Stimulated activated CD4-positive, alpha-beta T cell treated with anti-CD3 and anti-CD28 coated beads, Interleukin-1b, Interleukin-23, amount 100 ng/mL, for 24 hours (primary cell): ENCODE results near the gene PRND.
"Not testable (repeated sequence)": the region's sequence is repeated elsewhere in the genome, so short reads cannot be mapped to it uniquely, and the experiment has no call there.

Experiments used
- DNase-seq, 4 experiments: peaks; one replicate each; pipeline ENCODE4 v3.0.0-alpha.2; 2020; ENCODE audit warnings: low read depth in 4 of 4, low spot score in 1 of 4

Gene PRND

GRCh38 chr20:4736875-4737274 is 15.2 kb downstream of the PRND start:
- no peak for DNase-seq

DNA sequence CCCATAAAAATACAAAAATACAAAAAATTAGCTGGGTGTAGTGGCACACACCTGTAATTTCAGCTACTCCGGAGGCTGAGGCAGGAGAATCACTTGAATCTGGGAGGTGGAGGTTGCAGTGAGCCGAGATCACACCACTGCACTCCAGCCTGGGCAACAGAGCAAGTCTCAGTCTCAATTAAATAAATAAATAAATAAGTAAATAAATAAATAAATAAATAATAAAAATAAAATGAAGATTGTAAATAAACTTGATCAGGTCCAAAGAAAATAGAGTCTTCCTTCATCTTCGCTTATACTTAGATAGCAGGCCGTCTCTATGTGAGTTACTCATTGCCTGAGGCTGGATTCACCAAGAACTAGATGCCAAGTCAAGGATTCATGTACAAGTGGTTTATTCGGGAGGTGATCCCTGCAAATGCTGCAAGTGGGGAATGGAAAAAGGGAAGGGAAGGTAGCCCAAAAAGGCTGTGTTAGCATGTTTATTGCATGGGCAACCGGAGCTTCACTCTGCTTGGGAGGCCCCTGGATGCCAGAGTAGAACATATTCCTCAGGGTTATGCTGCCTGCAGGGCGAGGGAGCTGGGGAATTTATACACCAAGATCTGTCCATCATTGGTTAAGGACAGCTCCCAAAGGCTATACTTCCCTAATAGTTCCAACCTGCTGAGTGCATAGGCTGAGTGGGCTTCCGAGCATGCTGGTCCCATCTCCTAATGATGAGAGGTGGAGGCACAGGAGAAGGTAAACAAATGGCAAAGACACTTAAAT is 16.3 kb downstream of the PRND start:
- DNase-seq = no peak

DNA sequence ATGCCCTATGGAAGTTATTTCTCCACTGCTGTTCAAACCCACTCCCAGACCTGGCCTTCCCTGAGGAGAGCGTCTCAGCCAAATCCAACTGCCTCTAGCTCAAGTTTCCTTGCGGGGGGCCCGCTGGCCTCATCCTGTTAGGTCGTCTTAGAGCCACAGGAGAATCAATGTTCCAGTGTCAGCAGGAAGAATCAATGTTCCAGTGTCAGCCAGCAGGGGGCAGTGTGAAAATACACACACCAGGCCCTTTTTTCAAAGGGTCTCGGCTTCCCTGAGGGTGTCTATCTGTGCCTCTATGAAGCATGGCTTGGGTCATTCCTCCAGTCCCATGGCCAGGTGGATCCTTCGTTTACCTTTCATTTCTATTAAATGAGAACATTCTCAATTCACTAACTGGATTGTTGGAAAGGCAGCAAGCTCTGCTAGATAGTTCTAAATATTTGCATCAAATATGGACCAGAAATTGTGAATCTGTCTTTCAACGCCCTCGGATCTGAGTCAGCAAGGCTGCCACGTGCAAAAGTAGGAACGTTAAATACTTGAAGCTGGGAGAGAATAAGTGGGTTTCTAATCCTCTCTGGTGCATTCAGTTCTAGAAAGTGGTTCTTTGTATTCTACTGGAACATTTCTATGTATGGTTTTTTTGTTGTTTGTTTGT is 19.2 kb downstream of the PRND start:
- DNase-seq = peak; percentile 46 to 57 (median 51)

DNA sequence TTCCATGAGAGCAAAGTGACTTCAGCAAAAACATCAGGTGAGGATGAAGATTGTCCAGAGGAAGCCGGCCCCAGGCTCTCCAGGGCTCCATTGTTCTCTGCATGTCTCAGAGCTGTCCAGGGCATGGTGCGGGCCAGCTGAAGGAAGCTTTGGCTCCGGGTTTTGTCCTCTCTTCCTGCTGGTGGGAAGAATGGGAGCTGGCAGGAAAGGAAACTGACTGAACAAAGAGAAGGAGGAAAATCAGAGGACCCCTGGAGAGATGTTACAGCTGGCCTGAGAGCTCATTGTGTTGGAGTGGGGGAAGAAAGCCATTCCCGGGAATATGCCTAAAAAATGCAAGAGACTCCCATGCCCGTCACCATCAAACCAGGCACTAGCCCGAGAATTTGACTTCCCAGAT is 27.1 kb downstream of the PRND start:
- DNase-seq = no peak

DNA sequence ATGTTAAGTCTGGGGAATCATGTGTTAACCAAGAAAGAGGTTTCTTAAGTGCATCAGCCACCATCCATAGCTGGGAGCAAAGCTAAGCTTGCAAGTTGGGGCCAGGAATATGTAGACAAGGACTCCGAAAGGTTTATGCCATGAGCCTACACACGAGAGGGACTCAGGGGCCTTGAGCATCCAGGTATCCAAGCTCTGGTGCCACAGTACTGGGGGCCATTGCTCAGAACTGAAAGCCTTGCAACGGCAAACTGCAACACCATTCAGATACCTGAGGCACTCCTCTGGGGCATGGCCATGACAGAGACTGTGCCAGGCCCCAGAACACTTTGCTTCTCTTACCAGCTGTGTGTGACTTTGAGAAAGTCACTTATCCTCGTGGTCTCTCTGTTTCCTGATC is 27.6 kb downstream of the PRND start:
- DNase-seq = no peak

GRCh38 chr20:4750381-4750780 is 28.7 kb downstream of the PRND start:
- no peak for DNase-seq

- peak in 2 of 4 experiments; percentile 8 to 40 for DNase-seq
Observed at GRCh38 chr20:4759100-4759884, 37.6 kb downstream of the PRND start.

DNA sequence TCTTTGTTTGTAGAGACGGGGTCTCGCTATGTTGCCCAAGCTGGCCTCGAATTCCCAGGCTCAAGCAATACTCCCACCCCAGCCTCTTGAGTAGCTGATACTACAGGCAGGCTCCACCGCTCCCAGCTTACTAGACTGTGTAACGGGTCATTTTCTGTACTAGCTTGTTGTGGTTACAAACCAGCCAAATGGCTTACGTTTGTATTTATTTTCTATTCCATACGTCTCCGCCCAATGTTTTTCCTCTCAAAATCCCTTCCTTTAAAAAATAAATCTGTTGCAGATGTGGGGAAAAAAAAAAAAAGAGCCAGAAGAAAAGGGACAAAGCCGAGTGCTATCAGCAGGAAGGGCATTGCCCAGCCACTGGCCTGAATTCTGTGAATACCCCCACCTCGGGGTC is 41.6 kb downstream of the PRND start:
- no peak for DNase-seq

DNA sequence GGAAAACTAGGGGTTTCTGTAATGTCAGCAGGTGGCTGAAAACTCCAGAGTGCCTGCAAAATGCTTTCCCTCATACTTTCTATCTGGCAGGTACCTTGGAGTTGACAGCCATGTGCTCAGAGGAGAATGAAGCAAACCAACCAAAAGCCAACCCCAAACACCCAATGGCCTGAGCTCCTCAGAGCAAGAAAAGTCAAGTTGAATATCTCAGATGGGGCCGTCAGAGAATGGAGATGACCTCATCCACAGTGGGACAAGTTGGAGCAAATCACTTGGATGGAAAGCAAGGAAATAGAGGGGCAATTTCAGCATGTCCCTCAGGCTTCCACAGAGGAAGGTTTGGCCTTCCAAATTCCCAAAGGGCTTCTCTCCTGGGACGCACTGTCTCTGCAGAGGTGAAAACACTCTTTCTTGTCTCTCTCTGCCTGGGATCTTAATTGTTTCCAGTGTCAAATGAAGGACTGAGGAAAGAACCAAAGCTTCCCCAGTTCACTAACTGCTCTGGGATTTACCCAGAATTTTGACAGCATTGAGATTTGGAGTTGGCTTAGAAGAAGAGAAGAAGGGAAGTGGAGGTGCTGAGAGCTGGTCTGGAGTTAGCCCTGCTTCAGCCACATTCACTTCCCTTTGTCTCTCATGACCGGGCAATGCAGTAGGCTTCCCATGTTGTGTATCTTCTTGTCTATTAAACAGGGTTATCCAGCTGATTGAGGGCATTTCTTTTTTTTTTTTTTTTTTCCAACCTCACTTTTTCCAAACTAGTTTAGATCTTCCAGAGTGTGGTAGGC is 42.2 kb downstream of the PRND start:
- DNase-seq = no peak

DNA sequence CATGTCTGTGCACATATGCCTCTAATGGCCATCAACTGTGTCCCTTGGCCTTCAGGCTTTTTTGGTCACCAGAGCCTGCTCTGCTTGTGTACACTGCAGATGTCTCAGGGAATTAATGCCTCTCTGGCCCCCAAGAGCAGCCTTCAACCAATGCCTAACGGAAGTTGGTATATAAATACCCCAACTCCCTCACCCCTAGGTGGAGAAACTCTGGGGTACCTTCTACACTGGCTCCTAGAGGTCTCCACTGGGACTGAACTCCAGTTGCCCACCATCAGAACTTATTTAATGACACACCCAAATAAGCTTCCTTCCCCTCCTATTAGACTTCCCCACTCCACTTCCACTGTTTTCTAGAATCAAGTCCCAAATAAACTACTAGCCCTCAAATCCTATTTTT is 43.1 kb downstream of the PRND start:
- DNase-seq = no peak

GRCh38 chr20:4765681-4766080 is 44.0 kb downstream of the PRND start:
- DNase-seq = no peak

- DNase-seq = no peak
Observed at GRCh38 chr20:4766631-4767030, 44.9 kb downstream of the PRND start.

DNA sequence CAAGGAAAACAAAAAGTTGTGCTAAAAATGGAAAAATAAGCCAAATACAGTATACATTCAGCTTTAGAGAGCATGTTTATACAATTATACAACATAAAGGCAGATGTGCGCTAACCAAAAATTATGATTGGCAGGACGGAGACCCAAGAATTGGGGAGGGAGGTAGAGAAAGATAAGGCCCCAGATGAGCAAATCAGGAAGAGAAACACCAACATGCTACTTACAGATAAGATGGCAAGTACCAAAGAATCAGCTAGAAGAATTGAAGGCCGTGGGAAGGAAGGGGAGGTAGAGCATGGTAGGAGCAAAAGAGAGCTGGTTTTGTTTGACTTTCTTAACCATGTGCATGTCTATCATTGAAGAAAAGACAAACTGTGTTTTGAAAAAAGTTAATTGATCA is 45.4 kb downstream of the PRND start:
- no peak for DNase-seq

- no peak for DNase-seq
Observed at GRCh38 chr20:4769328-4769727, 47.6 kb downstream of the PRND start.

DNA sequence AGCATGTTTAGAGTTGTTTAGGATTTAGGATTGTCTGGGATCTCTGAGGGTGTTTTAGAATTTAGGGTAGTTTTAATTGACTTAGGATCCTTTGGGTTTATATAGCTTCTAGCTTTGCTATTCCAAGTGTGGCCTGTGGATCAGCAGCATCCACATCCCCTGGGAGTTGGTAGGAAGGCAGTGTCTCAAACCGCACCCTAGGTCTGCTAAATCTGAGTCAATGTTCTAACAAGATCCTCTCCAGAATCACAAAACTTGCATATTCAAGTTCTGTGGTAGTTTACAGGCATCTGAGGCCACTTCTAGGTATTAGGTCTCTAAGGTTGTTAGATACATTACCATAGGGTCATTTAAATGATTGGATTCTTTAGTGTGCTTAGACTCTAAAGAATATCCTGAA is 48.3 kb downstream of the PRND start:
- DNase-seq = no peak

DNA sequence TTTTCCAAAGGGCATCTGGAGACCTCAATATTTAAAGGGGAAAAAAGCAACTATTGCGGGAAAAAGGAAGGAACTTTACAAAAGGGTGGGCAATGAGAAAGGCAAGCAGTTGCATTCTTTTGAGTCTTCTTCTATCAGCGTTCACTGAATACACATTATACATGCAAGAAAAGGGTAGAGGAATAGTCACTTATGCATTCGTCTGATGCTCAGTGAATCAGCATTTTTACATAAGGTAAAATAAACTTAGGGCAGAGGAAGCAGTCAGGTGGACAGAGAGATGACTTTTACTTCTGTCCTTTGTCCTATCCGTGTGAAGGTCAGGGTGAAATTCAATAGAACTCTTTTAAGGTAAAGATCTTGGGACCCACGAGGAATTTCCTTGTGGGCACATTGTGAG is 49.3 kb downstream of the PRND start:
- no peak for DNase-seq

DNA sequence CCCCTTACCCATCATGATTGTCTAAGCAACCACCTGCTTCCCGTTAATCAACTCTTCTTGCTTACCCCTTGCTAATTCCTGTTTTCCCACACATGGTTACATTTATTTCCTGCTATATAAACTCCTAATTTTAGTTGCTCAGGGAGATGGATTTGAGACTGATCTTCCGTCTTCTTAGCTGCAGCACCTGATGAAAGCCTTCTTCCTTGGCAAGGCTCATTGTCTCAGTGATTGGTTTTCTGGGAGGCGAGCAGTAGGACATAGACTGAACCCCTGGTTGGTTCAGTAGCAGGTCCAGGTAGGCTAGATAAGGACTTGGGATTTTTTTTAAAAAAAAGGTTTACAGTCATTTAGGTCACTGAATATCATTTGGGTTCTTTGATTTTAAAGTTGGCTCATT is 50.4 kb downstream of the PRND start:
- no peak for DNase-seq

DNA sequence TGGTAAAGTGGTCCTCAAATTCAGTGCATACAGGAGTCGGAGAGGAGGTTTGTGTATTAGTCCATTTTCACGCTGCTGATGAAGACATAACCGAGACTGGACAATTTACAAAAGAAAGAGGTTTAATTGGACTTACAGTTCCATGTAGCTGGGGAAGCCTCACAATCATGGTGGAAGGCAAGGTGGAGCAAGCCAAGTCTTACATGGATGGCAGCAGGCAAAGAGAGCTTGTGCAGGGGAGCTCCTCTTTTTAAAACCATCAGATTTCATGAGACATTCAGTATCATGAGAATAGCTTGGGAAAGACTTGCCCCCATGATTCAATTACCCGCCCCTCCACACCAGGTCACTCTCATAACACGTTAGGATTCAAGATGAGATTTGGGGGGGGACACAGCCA is 51.3 kb downstream of the PRND start:
- not testable (repeated sequence) for DNase-seq

DNA sequence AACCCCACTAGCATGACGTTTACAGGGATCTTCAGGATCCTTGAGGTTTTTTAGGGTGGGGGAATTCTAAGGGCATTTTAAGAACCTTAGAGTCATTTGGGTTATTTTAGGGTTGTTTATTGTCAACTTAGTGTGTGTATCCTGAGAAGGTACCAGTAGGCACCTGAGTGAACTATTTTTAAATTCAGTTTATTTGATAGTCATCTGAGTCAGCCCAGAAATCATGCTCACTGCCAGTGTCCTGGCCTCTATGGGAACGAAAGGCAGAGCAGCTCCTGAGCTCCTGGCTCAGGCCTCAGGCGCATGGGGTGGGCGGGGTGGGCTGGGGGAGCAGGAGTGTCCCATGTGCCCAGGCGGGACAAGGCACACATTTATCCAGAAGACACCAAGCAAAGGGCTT is 52.0 kb downstream of the PRND start:
- no peak for DNase-seq

- no peak for DNase-seq
Observed at GRCh38 chr20:4774207-4774606, 52.5 kb downstream of the PRND start.

DNA sequence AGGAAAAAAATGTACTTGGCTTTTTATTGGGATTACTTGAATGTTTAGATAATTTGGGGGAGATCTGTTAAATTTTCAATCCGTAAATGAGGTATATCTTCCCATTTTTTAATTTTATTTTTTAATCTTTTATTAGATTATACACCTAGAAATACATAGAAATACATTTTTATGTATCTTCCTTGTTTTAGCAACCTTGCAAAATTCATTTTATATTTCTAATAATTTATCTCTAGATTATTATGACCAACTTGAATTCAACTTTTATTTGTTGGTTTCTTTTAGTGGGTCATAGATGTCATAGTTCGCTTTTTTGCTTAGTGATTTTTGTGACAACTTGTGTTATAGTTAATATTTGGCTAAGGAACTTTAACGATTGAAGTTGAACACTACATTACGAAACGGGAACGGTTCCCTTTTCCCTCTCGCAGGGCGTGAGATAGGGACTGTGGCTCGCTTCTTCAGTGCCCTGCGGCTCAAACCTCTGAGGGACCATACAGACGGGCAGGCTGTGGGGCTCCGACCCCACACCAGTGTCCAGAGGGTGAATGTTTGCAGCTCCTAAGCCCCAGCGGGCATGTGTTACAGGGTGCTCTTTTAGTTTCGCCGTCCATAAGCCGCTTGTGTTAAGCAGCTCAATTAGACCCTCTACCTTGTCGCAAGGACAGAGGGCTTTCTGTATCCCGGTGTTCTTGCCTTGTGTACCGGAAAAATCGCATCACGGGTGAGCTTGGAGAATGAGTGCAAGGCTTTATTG is 53.8 kb downstream of the PRND start:
- DNase-seq = no peak
